A549 (cell line): ENCODE data around the gene PATJ. TPM values are rescaled to one million over a fixed set of nuclear protein-coding genes. Genes with fewer than 3 reads are reported as not detected.
"Not testable (repeated sequence)": the region's sequence is repeated elsewhere in the genome, so short reads cannot be mapped to it uniquely, and the experiment has no call there.

Experiments used
- ATAC-seq, 2 experiments: fragments of 200-7000 bp in 1 of 2; fragments of >200 bp in 1 of 2; cut with Nextera tagmentation in 1 of 2; cut with Tn5 transposase in 1 of 2; 3 replicates each; pipeline versions ENCODE4 v1.8.0 to v1.9.1; 2018 to 2020; ENCODE audit warnings: mild to moderate bottlenecking in 1 of 2, moderate library complexity in 1 of 2
- CTCF ChIA-PET: fragments of 300-600 bp; sonication (Branson Sonifier 250); formaldehyde crosslinking; extraction: SDS; loops from one replicate; lab custom pipeline; 2021; ENCODE audit warnings: antibody characterized with exemption, inconsistent platforms; lab: Yijun Ruan, JAX
- POLR2A ChIA-PET: fragments of 350-600 bp; formaldehyde crosslinking; extraction: SDS; loops from one replicate; lab custom pipeline; 2021; ENCODE audit warnings: antibody characterized with exemption, inconsistent platforms; lab: Yijun Ruan, JAX
- DNase-seq, 2 experiments: peaks; one replicate each; pipeline versions ENCODE4 v3.0.0 to v3.0.0-alpha.2; 2011 to 2016; ENCODE audit warnings: low read depth in 1 of 2, low spot score in 1 of 2
- FAIRE-seq: peaks from 2 replicates; lab custom pipeline; 2011; peaks lifted over from hg19 to GRCh38; lab: Jason Lieb, UNC
- H3K27ac ChIP-seq, 2 experiments: fragments of >200 bp; sonication (Bioruptor Twin); formaldehyde crosslinking; 3 replicates each; pipeline ENCODE4 v1.5.1; 2016 to 2017
- H3K4me1 ChIP-seq: fragments of >200 bp; sonication (Bioruptor Twin); formaldehyde crosslinking; 3 replicates; pipeline ENCODE4 v1.6.1; 2016
- H3K4me2 ChIP-seq: fragments of >200 bp; sonication (Bioruptor Twin); formaldehyde crosslinking; 3 replicates; pipeline ENCODE4 v1.6.1; 2016
- H3K4me3 ChIP-seq: fragments of >200 bp; sonication (Bioruptor Twin); formaldehyde crosslinking; 3 replicates; pipeline ENCODE4 v1.5.1; 2016
- H3K9me3 ChIP-seq: fragments of >200 bp; sonication (Bioruptor Twin); formaldehyde crosslinking; 3 replicates; pipeline ENCODE4 v1.6.1; 2016
- CBX8 ChIP-seq: fragments of 200-600 bp; sonication (generic); IDR thresholded peaks from 2 replicates; pipeline ENCODE4 v1.6.1; 2016
- MAFK ChIP-seq: fragments of 450-650 bp; IDR thresholded peaks from 2 replicates; pipeline ENCODE4 v1.6.1; 2014; ENCODE audit not compliant: partially characterized antibody
- RCOR1 ChIP-seq: fragments of 150-350 bp; IDR thresholded peaks from 2 replicates; pipeline ENCODE4 v1.6.1; 2014; ENCODE audit warnings: antibody characterized with exemption, low read length, low read depth
- RNF2 ChIP-seq: fragments of 200-600 bp; sonication (generic); IDR thresholded peaks from 2 replicates; pipeline ENCODE4 v1.6.1; 2016; ENCODE audit warnings: low read depth, mild to moderate bottlenecking, antibody characterized with exemption, moderate library complexity, borderline replicate concordance
- SREBF2 ChIP-seq: fragments of 450-650 bp; IDR thresholded peaks from 2 replicates; pipeline ENCODE4 v1.6.1; 2014; ENCODE audit warnings: mild to moderate bottlenecking, moderate library complexity
- TFCP2L1 ChIP-seq: fragments of 250-450 bp; sonication (Bioruptor Pico); IDR thresholded peaks from 2 replicates; pipeline ENCODE4 v1.5.0; 2021; ENCODE audit warnings: mild to moderate bottlenecking
- WGBS: methylation state at CpG from one replicate; pipeline ENCODE4 v1.1.6; 2017; ENCODE audit errors: missing lambda C conversion rate; 5-methylcytosine and 5-hydroxymethylcytosine counted together
- polyA plus RNA-seq, 4 experiments: library from polyadenylated mRNA; depleted of rRNA in 3 of 4; stranded (reverse); fragments of >200 nt; fragmentation: RNase III in 1 of 4; extraction: RNeasy Plus Mini Kit Qiagen cat#74134 plus additional on column Dnase treatment in 1 of 4; gene quantifications; 2 replicates in 3 of 4; 3 replicates in 1 of 4; pipeline ENCODE4 v1.2.3, GENCODE V29; 2011 to 2017
- TF ChIP-seq, protein P1 (sequence below): fragments of 450-650 bp; IDR thresholded peaks from 2 replicates; pipeline ENCODE4 v1.6.1; 2014; ENCODE audit warnings: antibody characterized with exemption
- TF ChIP-seq, protein P2 (sequence below): fragments of >200 bp; sonication (Bioruptor Twin); formaldehyde crosslinking; IDR thresholded peaks from 3 replicates; pipeline ENCODE4 v1.5.1; 2016
- TF ChIP-seq, protein P3 (sequence below): fragments of 250-450 bp; sonication (Bioruptor Pico); IDR thresholded peaks from 2 replicates; pipeline ENCODE4 v1.5.0; 2021; ENCODE audit warnings: mild to moderate bottlenecking, moderate library complexity, borderline replicate concordance

The PATJ gene
- polyA plus RNA-seq, 2 of the 4 experiments (the other 2 are of a cell fraction), result 6.0 to 14.7 TPM

DNA sequence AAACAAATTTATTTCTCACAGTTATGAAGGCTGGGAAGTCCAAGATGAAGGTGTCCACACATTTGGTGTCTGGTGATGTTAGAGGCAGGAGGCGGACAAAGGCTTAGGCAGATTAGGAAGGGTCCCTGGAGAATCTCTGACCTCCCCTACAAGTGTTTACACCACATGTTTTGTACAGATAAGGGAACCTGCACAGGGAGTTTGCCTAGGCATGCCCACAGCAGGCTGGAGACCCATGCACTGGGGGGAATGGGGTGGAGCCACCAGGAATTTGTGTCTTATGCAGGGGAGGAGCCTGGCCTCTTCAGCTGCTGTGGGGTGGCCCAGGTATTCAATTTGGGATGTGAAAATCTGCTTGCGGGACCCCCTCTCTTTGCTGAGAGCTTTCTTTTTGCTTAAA, 131.3 kb downstream of the PATJ start (continued):
- TF ChIP-seq, protein P1, sequence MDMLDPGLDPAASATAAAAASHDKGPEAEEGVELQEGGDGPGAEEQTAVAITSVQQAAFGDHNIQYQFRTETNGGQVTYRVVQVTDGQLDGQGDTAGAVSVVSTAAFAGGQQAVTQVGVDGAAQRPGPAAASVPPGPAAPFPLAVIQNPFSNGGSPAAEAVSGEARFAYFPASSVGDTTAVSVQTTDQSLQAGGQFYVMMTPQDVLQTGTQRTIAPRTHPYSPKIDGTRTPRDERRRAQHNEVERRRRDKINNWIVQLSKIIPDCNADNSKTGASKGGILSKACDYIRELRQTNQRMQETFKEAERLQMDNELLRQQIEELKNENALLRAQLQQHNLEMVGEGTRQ, result no peak

DNA sequence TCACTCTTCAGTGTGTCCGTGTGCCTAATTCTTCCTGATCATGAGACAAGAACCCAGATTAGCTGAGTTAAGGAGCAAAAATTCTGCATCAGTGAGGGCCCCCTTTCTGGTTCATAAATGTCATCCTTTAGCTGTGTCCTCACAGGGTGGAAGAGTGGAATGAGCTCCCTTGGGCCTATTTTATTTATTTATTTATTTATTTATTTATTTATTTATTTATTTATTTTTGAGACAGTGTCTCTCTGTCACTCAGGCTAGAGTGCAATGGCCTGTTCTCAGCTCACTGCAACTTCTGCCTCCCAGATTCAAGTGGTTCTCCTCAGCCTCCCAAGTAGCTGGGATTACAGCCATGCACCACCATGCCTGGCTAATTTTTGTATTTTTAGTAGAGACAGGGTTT, 131.7 kb downstream of the PATJ start:
- TF ChIP-seq RNF2 (no peak), CBX8 (no peak), SREBF2 (no peak), TFCP2L1 (no peak)
- TF ChIP-seq, protein P1, result no peak
- TF ChIP-seq, protein P2, sequence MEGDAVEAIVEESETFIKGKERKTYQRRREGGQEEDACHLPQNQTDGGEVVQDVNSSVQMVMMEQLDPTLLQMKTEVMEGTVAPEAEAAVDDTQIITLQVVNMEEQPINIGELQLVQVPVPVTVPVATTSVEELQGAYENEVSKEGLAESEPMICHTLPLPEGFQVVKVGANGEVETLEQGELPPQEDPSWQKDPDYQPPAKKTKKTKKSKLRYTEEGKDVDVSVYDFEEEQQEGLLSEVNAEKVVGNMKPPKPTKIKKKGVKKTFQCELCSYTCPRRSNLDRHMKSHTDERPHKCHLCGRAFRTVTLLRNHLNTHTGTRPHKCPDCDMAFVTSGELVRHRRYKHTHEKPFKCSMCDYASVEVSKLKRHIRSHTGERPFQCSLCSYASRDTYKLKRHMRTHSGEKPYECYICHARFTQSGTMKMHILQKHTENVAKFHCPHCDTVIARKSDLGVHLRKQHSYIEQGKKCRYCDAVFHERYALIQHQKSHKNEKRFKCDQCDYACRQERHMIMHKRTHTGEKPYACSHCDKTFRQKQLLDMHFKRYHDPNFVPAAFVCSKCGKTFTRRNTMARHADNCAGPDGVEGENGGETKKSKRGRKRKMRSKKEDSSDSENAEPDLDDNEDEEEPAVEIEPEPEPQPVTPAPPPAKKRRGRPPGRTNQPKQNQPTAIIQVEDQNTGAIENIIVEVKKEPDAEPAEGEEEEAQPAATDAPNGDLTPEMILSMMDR, result no peak
- 90% methylated on average over 1 of the region's 1 CpG for WGBS
- no peak for FAIRE-seq
- H3K27ac ChIP-seq, result no peak overlapping the region
- H3K4me2 ChIP-seq, result no peak overlapping the region
- H3K9me3 ChIP-seq, result no peaks in the 10 kb centered on the region
- H3K4me3 ChIP-seq, result no peak overlapping the region
- ATAC-seq, result no peak
- no peaks in the 10 kb centered on the region for H3K4me1 ChIP-seq
- ChIA-PET POLR2A (no interaction called here), CTCF (no interaction called here)
- no peak for DNase-seq

DNA sequence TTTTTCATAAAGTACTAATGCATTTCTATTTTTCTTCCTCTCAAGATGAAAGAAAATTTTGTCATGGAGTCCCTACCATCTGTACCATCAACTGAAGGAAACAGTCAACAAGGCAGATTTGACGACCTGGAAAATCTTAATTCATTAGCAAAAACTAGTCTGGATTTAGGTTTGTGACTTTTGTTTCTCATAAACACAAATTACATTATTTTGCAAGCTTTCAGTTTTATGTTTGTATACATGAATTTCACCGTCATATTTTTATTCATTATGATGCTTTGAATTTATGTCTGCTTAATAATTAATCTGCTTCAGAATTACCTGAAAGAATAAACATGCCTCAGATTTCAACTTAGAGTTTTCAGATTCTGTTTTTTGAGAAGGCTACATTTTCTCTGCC, 132.9 kb downstream of the PATJ start:
- Histone ChIP-seq H3K27ac (no peak overlapping the region), H3K9me3 (no peaks in the 10 kb centered on the region), H3K4me1 (no peaks in the 10 kb centered on the region), H3K4me3 (no peak overlapping the region), H3K4me2 (no peak overlapping the region)
- ChIA-PET POLR2A (no interaction called here), CTCF (no interaction called here)
- WGBS, result 93% methylated on average over 2 of the region's 2 CpGs
- ATAC-seq (no peak), DNase-seq (no peak), FAIRE-seq (no peak)
- TF ChIP-seq RCOR1 (no peak), MAFK (peak; percentile 39)
- TF ChIP-seq, protein P3, sequence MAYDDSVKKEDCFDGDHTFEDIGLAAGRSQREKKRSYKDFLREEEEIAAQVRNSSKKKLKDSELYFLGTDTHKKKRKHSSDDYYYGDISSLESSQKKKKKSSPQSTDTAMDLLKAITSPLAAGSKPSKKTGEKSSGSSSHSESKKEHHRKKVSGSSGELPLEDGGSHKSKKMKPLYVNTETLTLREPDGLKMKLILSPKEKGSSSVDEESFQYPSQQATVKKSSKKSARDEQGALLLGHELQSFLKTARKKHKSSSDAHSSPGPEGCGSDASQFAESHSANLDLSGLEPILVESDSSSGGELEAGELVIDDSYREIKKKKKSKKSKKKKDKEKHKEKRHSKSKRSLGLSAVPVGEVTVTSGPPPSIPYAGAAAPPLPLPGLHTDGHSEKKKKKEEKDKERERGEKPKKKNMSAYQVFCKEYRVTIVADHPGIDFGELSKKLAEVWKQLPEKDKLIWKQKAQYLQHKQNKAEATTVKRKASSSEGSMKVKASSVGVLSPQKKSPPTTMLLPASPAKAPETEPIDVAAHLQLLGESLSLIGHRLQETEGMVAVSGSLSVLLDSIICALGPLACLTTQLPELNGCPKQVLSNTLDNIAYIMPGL (CRISPR knock-in tag), result no peak

DNA sequence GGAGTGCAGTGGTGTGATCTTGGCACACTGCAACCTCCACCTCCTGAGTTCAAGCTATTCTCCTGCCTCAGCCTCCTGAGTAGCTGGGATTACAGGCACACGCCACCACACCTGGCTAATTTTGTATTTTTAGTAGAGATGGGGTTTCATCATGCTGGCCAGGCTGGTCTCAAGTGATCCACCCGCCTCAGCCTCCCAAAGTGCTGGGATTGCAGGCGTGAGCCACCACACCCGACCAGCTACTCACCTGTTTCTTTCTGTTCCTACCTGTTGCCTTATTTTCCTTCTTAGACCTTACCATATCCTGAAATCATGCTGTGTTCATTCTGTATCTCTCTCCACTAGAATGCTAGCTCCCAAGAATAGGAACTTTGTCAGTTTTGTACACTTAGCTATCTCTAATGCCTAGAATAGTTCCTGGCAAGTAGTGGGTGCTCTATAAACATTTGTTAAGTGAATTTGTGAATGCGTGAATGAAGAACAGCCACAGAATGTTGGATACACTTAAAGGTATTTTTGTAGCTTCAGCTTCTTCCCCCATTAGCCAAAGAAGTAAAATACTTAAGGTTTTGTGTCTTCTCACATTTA, 137.7 kb downstream of the PATJ start:
- CTCF ChIA-PET, H3K4me3 ChIP-seq, H3K27ac ChIP-seq, ATAC-seq, DNase-seq, FAIRE-seq, H3K4me1 ChIP-seq, H3K4me2 ChIP-seq, H3K9me3 ChIP-seq: not testable (repeated sequence)
- POLR2A ChIA-PET, result interaction anchor here (0.5 kb wide), 1 partner anchor 158 kb away, joined by 11 read pairs; no protein-coding TSS in a partner anchor
- WGBS, result 95% methylated on average over 5 of the region's 5 CpGs
